Endothelial cell of umbilical vein (primary cell): ENCODE measurements around the gene STAB2. TPM values are rescaled to one million over a fixed set of nuclear protein-coding genes. Genes with fewer than 3 reads are reported as not detected.

Source experiments
- BruUV-seq: library from RNA; stranded (reverse); fragments of 400-500 nt; replicated peaks from 2 replicates; lab custom pipeline; 2021; lab: Mats Ljungman, UMichigan
- CTCF ChIA-PET: fragments of 300-600, 350-600 bp; sonication (Branson Sonifier 250); formaldehyde crosslinking; loops from one replicate; lab custom pipeline; 2021; ENCODE audit warnings: antibody characterized with exemption, inconsistent platforms; lab: Charles Lee
- POLR2A ChIA-PET: fragments of 300-600, 350-600 bp; sonication (Branson Sonifier 250); formaldehyde crosslinking; loops from one replicate; lab custom pipeline; 2021; ENCODE audit warnings: antibody characterized with exemption, inconsistent platforms; lab: Charles Lee
- DNase-seq: peaks from one replicate; pipeline ENCODE4 v3.0.0-alpha.2; 2011; ENCODE audit warnings: low read depth, low spot score
- FAIRE-seq: peaks from 2 replicates; lab custom pipeline; 2011; peaks lifted over from hg19 to GRCh38; lab: Jason Lieb, UNC
- H2AFZ ChIP-seq: 2 replicates; pipeline ENCODE4 v1.6.0; 2012; ENCODE audit warnings: low read depth, low read length, control low read depth, inconsistent platforms
- H3K27ac ChIP-seq: 2 replicates; pipeline ENCODE4 v1.5.1; 2011; ENCODE audit warnings: low read depth, mild to moderate bottlenecking, control low read depth, low read length, moderate library complexity; ENCODE audit not compliant: insufficient read depth
- H3K27me3 ChIP-seq, 2 experiments: 2 replicates each; pipeline versions ENCODE4 v1.6.0 to v1.6.1; 2011; ENCODE audit warnings: low read length in 2 of 2, mixed read lengths in 1 of 2; ENCODE audit not compliant: control insufficient read depth in 2 of 2, insufficient read depth in 2 of 2
- H3K36me3 ChIP-seq, 2 experiments: 2 replicates in 1 of 2; 3 replicates in 1 of 2; pipeline ENCODE4 v1.5.1; 2011; ENCODE audit warnings: low read length in 2 of 2, mild to moderate bottlenecking in 1 of 2, moderate library complexity in 1 of 2; ENCODE audit not compliant: control insufficient read depth in 2 of 2, insufficient read depth in 2 of 2; ENCODE audit errors: extremely low read depth in 1 of 2
- H3K4me1 ChIP-seq: 3 replicates; pipeline ENCODE4 v1.5.1; 2011; ENCODE audit warnings: mild to moderate bottlenecking, low read length; ENCODE audit not compliant: control insufficient read depth, insufficient read depth; ENCODE audit errors: extremely low read depth
- H3K4me2 ChIP-seq: 2 replicates; pipeline ENCODE4 v1.6.1; 2011; ENCODE audit warnings: low read length, control low read depth, mixed read lengths; ENCODE audit not compliant: insufficient read depth
- H3K4me3 ChIP-seq, 3 experiments: fragments of 200-600 bp in 1 of 3; sonication (generic), shearing (Covaris generic) in 1 of 3; replicated peaks in 1 of 3; 2 replicates each; pipeline ENCODE4 v1.5.1; 2011 to 2016; ENCODE audit warnings: control low read depth in 3 of 3, low read length in 3 of 3, mild to moderate bottlenecking in 2 of 3, inconsistent platforms in 1 of 3, low read depth in 1 of 3, moderate library complexity in 1 of 3; ENCODE audit not compliant: insufficient read depth in 1 of 3
- H3K79me2 ChIP-seq: 2 replicates; pipeline ENCODE4 v1.6.0; 2012; ENCODE audit warnings: low read length, inconsistent platforms; ENCODE audit not compliant: control insufficient read depth, insufficient read depth
- H3K9ac ChIP-seq: replicated peaks from 2 replicates; pipeline ENCODE3; 2011; ENCODE audit warnings: low read length, control low read depth; ENCODE audit not compliant: insufficient read depth; ENCODE audit errors: extremely low read depth
- H3K9me1 ChIP-seq: replicated peaks from 3 replicates; pipeline ENCODE4 v1.6.0; 2011; ENCODE audit warnings: mild to moderate bottlenecking, low read length; ENCODE audit not compliant: control insufficient read depth, insufficient read depth; ENCODE audit errors: extremely low read depth
- H3K9me3 ChIP-seq: replicated peaks from 2 replicates; pipeline ENCODE4 v1.5.1; 2012; ENCODE audit warnings: low read length, inconsistent platforms; ENCODE audit not compliant: control insufficient read depth, insufficient read depth
- H4K20me1 ChIP-seq: replicated peaks from 2 replicates; pipeline ENCODE3; 2011; ENCODE audit warnings: mild to moderate bottlenecking, low read length; ENCODE audit not compliant: control insufficient read depth, insufficient read depth; ENCODE audit errors: extremely low read depth
- CTCF ChIP-seq, 2 donors: IDR thresholded peaks; 1 replicate in 1 of 2; 2 replicates in 1 of 2; pipeline ENCODE4 v1.5.1; 2011; ENCODE audit warnings: low read length in 2 of 2, mild to moderate bottlenecking in 2 of 2, moderate library complexity in 2 of 2, control low read depth in 1 of 2, inconsistent platforms in 1 of 2, low read depth in 1 of 2; ENCODE audit not compliant: insufficient read depth in 1 of 2; ENCODE audit errors: extremely low read depth in 1 of 2
- EZH2 ChIP-seq: IDR thresholded peaks from 2 replicates; pipeline ENCODE4 v1.6.1; 2012; ENCODE audit warnings: borderline replicate concordance, low read depth, mild to moderate bottlenecking, moderate library complexity, low read length, inconsistent platforms; ENCODE audit not compliant: severe bottlenecking
- FOS ChIP-seq: IDR thresholded peaks from 2 replicates; pipeline ENCODE4 v1.6.1; 2011; ENCODE audit warnings: mild to moderate bottlenecking, low read length, moderate library complexity, borderline replicate concordance; ENCODE audit not compliant: insufficient read depth
- GATA2 ChIP-seq: IDR thresholded peaks from 2 replicates; pipeline ENCODE4 v1.7.0; 2011; ENCODE audit warnings: low read depth, mild to moderate bottlenecking, moderate library complexity, mixed read lengths, low read length; ENCODE audit not compliant: insufficient read length, insufficient read depth
- JUN ChIP-seq: IDR thresholded peaks from 2 replicates; pipeline ENCODE4 v1.6.1; 2011; ENCODE audit warnings: borderline replicate concordance, low read depth; ENCODE audit not compliant: insufficient read length, insufficient read depth
- MAX ChIP-seq: IDR thresholded peaks from 2 replicates; pipeline ENCODE4 v1.6.1; 2011; ENCODE audit not compliant: insufficient read depth, insufficient read length
- MYC ChIP-seq: IDR thresholded peaks from one replicate; pipeline ENCODE4 v1.6.1; 2011; ENCODE audit warnings: mild to moderate bottlenecking, low read depth, low read length
- POLR2A ChIP-seq: IDR thresholded peaks from 2 replicates; pipeline ENCODE4 v1.6.1; 2012; ENCODE audit warnings: low read depth, mild to moderate bottlenecking, control low read depth, low read length
- POLR2AphosphoS5 ChIP-seq: IDR thresholded peaks from 2 replicates; pipeline ENCODE4 v1.6.1; 2012; ENCODE audit warnings: low read depth, mild to moderate bottlenecking, control low read depth, low read length, moderate library complexity; ENCODE audit not compliant: insufficient read depth
- dilution Hi-C: fragments of 300-500 bp; cut with MboI; formaldehyde crosslinking; loops from one replicate; pipeline ENCODE4 v1.15.0; 2019; ENCODE audit warnings: low sequenced_read_pairs; ENCODE audit not compliant: extremely low pct_ligation_motif_present
- intact Hi-C: fragments of 100-400 bp; cut with micrococcal nuclease; formaldehyde crosslinking; loops from one replicate; pipeline ENCODE4 v1.10.0; 2022
- polyA plus RNA-seq, 4 experiments: library from polyadenylated mRNA; depleted of rRNA in 3 of 4; stranded (reverse) in 3 of 4; unstranded in 1 of 4; fragments of >200 nt; gene quantifications; 2 replicates each; pipeline versions ENCODE4 v1.2.1 to v1.2.3, GENCODE V29; 2011 to 2012; ENCODE audit warnings: missing spikeins in 1 of 4
- total RNA-seq: library from RNA; stranded (reverse); gene quantifications from 2 replicates; pipeline ENCODE4 v1.2.3, GENCODE V29; 2021

The STAB2 gene
- total and polyA plus RNA-seq, 2 donors (not counting 3 experiments of a cell fraction or from before 2014, with no cell fraction given) = 0.01 TPM; not detected in 1

- CTCF ChIA-PET = no interaction called here
- Histone ChIP-seq H3K9me1 (no peaks in the 10 kb centered on the region), H3K9ac (no peak overlapping the region), H4K20me1 (no peaks in the 10 kb centered on the region), H3K9me3 (no peaks in the 10 kb centered on the region), H3K27me3 (no peaks in the 10 kb centered on the region), H2AFZ (no peak overlapping the region), H3K36me3 (no peaks in the 10 kb centered on the region), H3K27ac (no peak overlapping the region), H3K4me3 (no peak overlapping the region), H3K79me2 (no peaks in the 10 kb centered on the region), H3K4me1 (no peaks in the 10 kb centered on the region), H3K4me2 (no peak overlapping the region)
- no peak for DNase-seq
- FAIRE-seq = no peak
- intact Hi-C loops (no loop called here), dilution Hi-C loops (no loop called here)
- BruUV-seq = no TSS peak
- TF ChIP-seq GATA2 (no peak), JUN (no peak), MAX (no peak), FOS (no peak), EZH2 (no peak), MYC (no peak), CTCF (IDR thresholded peaks at IDR 0.05; ENCODE audit: extremely low read depth in 1 of 2, insufficient read depth in 1 of 2, low read depth in 1 of 2, low read length in 2 of 2) (no peak), POLR2A (no peak), POLR2AphosphoS5 (no peak)
- POLR2A ChIA-PET = no interaction called here
Measured at GRCh38 chr12:103673891-103674375, 86.9 kb downstream of the STAB2 start.
